HG03457 (cell line): ENCODE measurements around the gene PSMD2.

Experiments
- ATAC-seq: cut with Tn5 transposase; IDR thresholded peaks from one replicate; pipeline ENCODE4 v1.9.1; 2021; ENCODE audit warnings: moderate number of reproducible peaks; ENCODE audit not compliant: unreplicated experiment

The PSMD2 gene

GRCh38 chr3:184354121-184354728 lies 55.2 kb downstream of the PSMD2 start:
- no peak for ATAC-seq

- no peak for ATAC-seq
Measured at GRCh38 chr3:184354754-184355153, 55.7 kb downstream of the PSMD2 start.

- no peak for ATAC-seq
Measured at GRCh38 chr3:184355261-184356040, 56.4 kb downstream of the PSMD2 start.

- ATAC-seq = no peak
Measured at GRCh38 chr3:184357248-184358123, 58.4 kb downstream of the PSMD2 start.

- no peak for ATAC-seq
Measured at GRCh38 chr3:184358124-184358767, 59.2 kb downstream of the PSMD2 start.
